ENCODE data around the gene GINS2. TPM values are rescaled to one million over a fixed set of nuclear protein-coding genes. Genes with fewer than 3 reads are reported as not detected.

GINS2 gene
- total and polyA plus RNA-seq, 2 of the 4 experiments (the other 2 are of a cell fraction): 12.0 to 13.4 TPM

DNA sequence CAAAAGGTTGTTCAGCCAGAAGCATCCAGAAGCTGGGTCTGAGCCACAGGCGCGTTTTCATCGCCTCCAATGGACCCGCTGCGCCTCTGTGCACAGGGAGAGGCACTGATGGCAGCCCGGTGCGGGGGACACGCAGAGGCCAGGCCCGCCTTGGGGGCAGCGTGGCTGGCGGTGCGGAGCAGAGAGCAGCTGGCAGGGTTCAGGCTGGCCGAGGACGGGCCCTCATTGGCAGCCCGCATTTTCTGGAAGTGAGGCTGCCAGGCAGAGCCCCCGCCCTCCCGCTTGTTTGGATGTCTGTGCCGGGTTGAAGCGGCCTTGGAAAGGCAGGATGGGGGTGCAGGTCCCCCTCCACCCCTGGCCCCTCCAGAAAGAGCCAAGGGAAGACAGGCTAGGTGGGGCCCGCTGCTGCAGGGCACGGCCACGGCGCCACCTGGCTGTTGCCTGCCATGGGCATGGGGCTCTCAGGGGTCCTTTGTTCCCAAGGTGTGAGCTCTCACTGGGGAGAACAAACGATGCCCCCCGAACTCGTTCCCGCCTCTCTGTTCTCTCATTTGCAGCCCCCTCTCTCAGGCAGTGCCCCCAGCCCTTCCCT is 56.9 kb downstream of the GINS2 start:
- Histone ChIP-seq H3K4me1 (ENCODE audit: control insufficient read depth, insufficient read depth, low read length) (no peaks in the 10 kb centered on the region), H3K9ac (ENCODE audit: low read depth, low read length) (no peak overlapping the region), H2BK5ac (ENCODE audit: low read depth, low read length, poor library complexity, severe bottlenecking) (no peak overlapping the region), H3K23ac (ENCODE audit: low read depth, low read length) (no peak overlapping the region), H3K4ac (ENCODE audit: low read depth, low read length) (no peak overlapping the region), H3K27me3 (ENCODE audit: control insufficient read depth, insufficient read depth, low read length) (no peaks in the 10 kb centered on the region), H3K9me3 (ENCODE audit: control insufficient read depth, insufficient read depth, low read length) (peaks cover 13% of the 10 kb centered on the region), H3K4me3 (ENCODE audit: insufficient read depth, low read depth, low read length) (no peak overlapping the region), H4K91ac (ENCODE audit: insufficient read depth, low read depth, low read length) (no peak overlapping the region), H3K36me3 (ENCODE audit: control insufficient read depth, insufficient read depth, low read length) (peaks cover 5% of the 10 kb centered on the region; the same call in 1 of the 2 replicates), H2AK5ac (ENCODE audit: low read depth, low read length) (no peak overlapping the region), H3K79me1 (ENCODE audit: low read depth in 1 of 2, low read length in 2 of 2) (peaks cover 20 to 52% of the 10 kb centered on the region in 2 experiments), H2BK20ac (ENCODE audit: low read depth, low read length) (no peak overlapping the region), H2BK15ac (ENCODE audit: low read depth, low read length) (no peak overlapping the region), H2AK9ac (replicated peaks; ENCODE audit: low read depth, low read length, poor library complexity) (no peak overlapping the region), H3K27ac (ENCODE audit: insufficient read depth, low read length) (no peak overlapping the region), H2BK120ac (ENCODE audit: low read depth, low read length) (no peak overlapping the region), H3K4me2 (ENCODE audit: low read depth, low read length) (no peak overlapping the region), H4K5ac (ENCODE audit: low read depth, low read length) (no peak overlapping the region), H2AFZ (replicated peaks; ENCODE audit: low read length, poor library complexity) (no peak overlapping the region), H4K20me1 (ENCODE audit: insufficient read depth, low read length) (peaks cover 98% of the 10 kb centered on the region), H4K8ac (ENCODE audit: low read depth in 2 of 2, low read length in 2 of 2) (no peak overlapping the region), H3K14ac (replicated peaks; ENCODE audit: low read depth, low read length) (no peak overlapping the region), H3K9me1 (ENCODE audit: insufficient read depth, low read length) (no peaks in the 10 kb centered on the region), H3K18ac (ENCODE audit: low read depth, low read length) (no peak overlapping the region), H3K56ac (ENCODE audit: extremely low read depth, insufficient read depth, low read length) (no peak overlapping the region)
- in situ Hi-C loops (cut with MboI; ENCODE audit: low sequenced_read_pairs) (no loop called here), intact Hi-C loops (cut with micrococcal nuclease) (no loop called here), dilution Hi-C loops (cut with HindIII; ENCODE audit: low sequenced_read_pairs, unreplicated experiment) (no loop called here)
- DNase-seq (no peak), ATAC-seq (ENCODE audit: low read depth) (no peak)
- ChIA-PET POLR2A (ENCODE audit: unreplicated experiment) (no interaction called here), CTCF (no interaction called here)
- TF ChIP-seq, protein P1, sequence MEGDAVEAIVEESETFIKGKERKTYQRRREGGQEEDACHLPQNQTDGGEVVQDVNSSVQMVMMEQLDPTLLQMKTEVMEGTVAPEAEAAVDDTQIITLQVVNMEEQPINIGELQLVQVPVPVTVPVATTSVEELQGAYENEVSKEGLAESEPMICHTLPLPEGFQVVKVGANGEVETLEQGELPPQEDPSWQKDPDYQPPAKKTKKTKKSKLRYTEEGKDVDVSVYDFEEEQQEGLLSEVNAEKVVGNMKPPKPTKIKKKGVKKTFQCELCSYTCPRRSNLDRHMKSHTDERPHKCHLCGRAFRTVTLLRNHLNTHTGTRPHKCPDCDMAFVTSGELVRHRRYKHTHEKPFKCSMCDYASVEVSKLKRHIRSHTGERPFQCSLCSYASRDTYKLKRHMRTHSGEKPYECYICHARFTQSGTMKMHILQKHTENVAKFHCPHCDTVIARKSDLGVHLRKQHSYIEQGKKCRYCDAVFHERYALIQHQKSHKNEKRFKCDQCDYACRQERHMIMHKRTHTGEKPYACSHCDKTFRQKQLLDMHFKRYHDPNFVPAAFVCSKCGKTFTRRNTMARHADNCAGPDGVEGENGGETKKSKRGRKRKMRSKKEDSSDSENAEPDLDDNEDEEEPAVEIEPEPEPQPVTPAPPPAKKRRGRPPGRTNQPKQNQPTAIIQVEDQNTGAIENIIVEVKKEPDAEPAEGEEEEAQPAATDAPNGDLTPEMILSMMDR (conservative IDR thresholded peaks at IDR 0.05; ENCODE audit: low read depth, low read length): no peak
- TF ChIP-seq POLR2A (IDR thresholded peaks at IDR 0.05; ENCODE audit: low read depth, low read length): no peak
- TF ChIP-seq CEBPB (IDR thresholded peaks at IDR 0.05; ENCODE audit: low read depth, low read length): no peak
- no peak for TF ChIP-seq SMC3 (IDR thresholded peaks at IDR 0.05; ENCODE audit: low read depth, low read length)
- TF ChIP-seq RAD21 (IDR thresholded peaks at IDR 0.05; ENCODE audit: low read length): no peak
- BruUV-seq (replicated peaks): no TSS peak
- WGBS, 2 experiments (ENCODE audit: extremely low coverage in 2 of 2, insufficient read length in 1 of 2): 86% methylated on average over 15 of the region's 27 CpGs; no CpG with 5 or more reads in 1 of the 2 experiments
